ENCODE measurements around the gene STK33. TPM values are rescaled to one million over a fixed set of nuclear protein-coding genes. Genes with fewer than 3 reads are reported as not detected.

Gene STK33
- total RNA-seq, 1 experiment from 2014 or later, result 3.9 TPM

DNA sequence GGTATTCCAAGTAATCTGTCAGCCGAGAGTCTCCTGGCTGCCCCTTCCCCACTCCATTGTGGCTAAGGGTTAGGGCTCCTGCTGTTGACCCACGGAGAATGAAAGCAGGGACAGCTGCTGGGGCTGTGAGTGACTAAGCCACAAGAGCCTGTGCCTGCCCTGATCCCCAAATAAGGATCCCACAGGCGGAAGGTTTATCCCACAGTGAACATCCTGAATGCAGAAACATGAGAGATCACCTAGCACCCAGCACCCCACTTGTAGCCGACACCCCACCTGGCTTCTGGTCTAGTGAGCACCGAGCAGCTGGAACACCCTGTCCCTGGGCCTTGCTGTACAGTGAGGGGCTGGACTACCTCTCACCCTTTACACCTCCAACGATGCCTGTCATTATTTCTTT is 212.7 kb downstream of the STK33 start:
- TF ChIP-seq, protein P1, sequence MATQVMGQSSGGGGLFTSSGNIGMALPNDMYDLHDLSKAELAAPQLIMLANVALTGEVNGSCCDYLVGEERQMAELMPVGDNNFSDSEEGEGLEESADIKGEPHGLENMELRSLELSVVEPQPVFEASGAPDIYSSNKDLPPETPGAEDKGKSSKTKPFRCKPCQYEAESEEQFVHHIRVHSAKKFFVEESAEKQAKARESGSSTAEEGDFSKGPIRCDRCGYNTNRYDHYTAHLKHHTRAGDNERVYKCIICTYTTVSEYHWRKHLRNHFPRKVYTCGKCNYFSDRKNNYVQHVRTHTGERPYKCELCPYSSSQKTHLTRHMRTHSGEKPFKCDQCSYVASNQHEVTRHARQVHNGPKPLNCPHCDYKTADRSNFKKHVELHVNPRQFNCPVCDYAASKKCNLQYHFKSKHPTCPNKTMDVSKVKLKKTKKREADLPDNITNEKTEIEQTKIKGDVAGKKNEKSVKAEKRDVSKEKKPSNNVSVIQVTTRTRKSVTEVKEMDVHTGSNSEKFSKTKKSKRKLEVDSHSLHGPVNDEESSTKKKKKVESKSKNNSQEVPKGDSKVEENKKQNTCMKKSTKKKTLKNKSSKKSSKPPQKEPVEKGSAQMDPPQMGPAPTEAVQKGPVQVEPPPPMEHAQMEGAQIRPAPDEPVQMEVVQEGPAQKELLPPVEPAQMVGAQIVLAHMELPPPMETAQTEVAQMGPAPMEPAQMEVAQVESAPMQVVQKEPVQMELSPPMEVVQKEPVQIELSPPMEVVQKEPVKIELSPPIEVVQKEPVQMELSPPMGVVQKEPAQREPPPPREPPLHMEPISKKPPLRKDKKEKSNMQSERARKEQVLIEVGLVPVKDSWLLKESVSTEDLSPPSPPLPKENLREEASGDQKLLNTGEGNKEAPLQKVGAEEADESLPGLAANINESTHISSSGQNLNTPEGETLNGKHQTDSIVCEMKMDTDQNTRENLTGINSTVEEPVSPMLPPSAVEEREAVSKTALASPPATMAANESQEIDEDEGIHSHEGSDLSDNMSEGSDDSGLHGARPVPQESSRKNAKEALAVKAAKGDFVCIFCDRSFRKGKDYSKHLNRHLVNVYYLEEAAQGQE (IDR thresholded peaks at IDR 0.05; ENCODE audit: insufficient read depth in 1 of 2, low read depth in 2 of 2, low read length in 1 of 2), result no peak
- TF ChIP-seq POLR2AphosphoS5 (IDR thresholded peaks at IDR 0.05; ENCODE audit: low read depth, low read length) (no peak), SIN3A (IDR thresholded peaks at IDR 0.05; ENCODE audit: borderline replicate concordance, insufficient read depth, low read depth, low read length) (no peak)
- TF ChIP-seq, protein P2, sequence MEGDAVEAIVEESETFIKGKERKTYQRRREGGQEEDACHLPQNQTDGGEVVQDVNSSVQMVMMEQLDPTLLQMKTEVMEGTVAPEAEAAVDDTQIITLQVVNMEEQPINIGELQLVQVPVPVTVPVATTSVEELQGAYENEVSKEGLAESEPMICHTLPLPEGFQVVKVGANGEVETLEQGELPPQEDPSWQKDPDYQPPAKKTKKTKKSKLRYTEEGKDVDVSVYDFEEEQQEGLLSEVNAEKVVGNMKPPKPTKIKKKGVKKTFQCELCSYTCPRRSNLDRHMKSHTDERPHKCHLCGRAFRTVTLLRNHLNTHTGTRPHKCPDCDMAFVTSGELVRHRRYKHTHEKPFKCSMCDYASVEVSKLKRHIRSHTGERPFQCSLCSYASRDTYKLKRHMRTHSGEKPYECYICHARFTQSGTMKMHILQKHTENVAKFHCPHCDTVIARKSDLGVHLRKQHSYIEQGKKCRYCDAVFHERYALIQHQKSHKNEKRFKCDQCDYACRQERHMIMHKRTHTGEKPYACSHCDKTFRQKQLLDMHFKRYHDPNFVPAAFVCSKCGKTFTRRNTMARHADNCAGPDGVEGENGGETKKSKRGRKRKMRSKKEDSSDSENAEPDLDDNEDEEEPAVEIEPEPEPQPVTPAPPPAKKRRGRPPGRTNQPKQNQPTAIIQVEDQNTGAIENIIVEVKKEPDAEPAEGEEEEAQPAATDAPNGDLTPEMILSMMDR (IDR thresholded peaks at IDR 0.05), result no peak

DNA sequence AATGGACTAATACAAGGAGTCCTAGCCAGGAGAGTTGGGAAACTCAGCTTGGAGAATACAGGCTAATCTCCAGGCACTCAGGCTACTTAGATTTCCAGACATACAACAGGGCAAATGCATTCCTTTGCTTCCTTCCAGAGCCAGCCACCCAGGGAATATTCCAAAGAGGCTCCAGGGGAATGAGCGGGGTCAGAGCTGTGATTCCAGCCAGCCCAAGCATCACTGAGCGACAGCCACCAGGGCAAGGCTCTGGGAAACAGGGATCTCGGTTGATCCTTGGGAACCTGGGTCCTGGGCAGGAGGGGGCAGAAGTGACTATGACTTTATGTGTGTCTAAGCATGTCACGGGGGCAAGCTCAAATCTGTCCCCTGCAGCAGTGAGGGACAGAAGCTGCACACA is 218.1 kb downstream of the STK33 start:
- intact Hi-C loops (cut with micrococcal nuclease; ENCODE audit: unreplicated experiment), result no loop called here

More for the DNA sequence above, 212.7 kb downstream of the STK33 start:
- CTCF ChIA-PET, result no interaction called here
- no peak for ATAC-seq
- intact Hi-C loops (cut with micrococcal nuclease; ENCODE audit: unreplicated experiment), result no loop called here
- Histone ChIP-seq H3K4me1 (ENCODE audit: control insufficient read depth, insufficient read depth, low read length) (no peaks in the 10 kb centered on the region), H3K27me3 (ENCODE audit: control insufficient read depth, insufficient read depth, low read length) (no peaks in the 10 kb centered on the region), H3K36me3 (ENCODE audit: control insufficient read depth, insufficient read depth, low read length) (no peaks in the 10 kb centered on the region), H3K4me3 (ENCODE audit: low read depth in 2 of 2, low read length in 2 of 2) (no peak overlapping the region), H3K9me3 (ENCODE audit: control insufficient read depth, insufficient read depth, low read depth, low read length) (no peaks in the 10 kb centered on the region), H3K27ac (ENCODE audit: low read length) (no peak overlapping the region)
- BruUV-seq (replicated peaks), result no TSS peak
- in situ Hi-C loops (cut with HindIII; ENCODE audit: low pct_unique_long_range_greater_than_20kb, low sequenced_read_pairs), result no loop called here
- no peak for DNase-seq (ENCODE audit: low read depth, low spot score)
- POLR2A ChIA-PET, result no interaction called here

More for the DNA sequence above, 218.1 kb downstream of the STK33 start:
- BruUV-seq (replicated peaks), result no TSS peak
- no peaks in the 10 kb centered on the region for H3K4me1 ChIP-seq (ENCODE audit: control insufficient read depth, insufficient read depth, low read length)
- POLR2A ChIA-PET, result no interaction called here
- no peak overlapping the region for H3K4me3 ChIP-seq (ENCODE audit: low read depth in 2 of 2, low read length in 2 of 2)
- in situ Hi-C loops (cut with HindIII; ENCODE audit: low pct_unique_long_range_greater_than_20kb, low sequenced_read_pairs), result no loop called here
- DNase-seq (ENCODE audit: low read depth, low spot score), result no peak
- CTCF ChIA-PET, result no interaction called here
- H3K9me3 ChIP-seq (ENCODE audit: control insufficient read depth, insufficient read depth, low read depth, low read length), result no peaks in the 10 kb centered on the region
- no peak for TF ChIP-seq POLR2AphosphoS5 (IDR thresholded peaks at IDR 0.05; ENCODE audit: low read depth, low read length)
- TF ChIP-seq, protein P2 (IDR thresholded peaks at IDR 0.05), result no peak
- TF ChIP-seq TCF7L2 (IDR thresholded peaks at IDR 0.05; ENCODE audit: low read depth, low read length), result no peak
- no peak for TF ChIP-seq SIN3A (IDR thresholded peaks at IDR 0.05; ENCODE audit: borderline replicate concordance, insufficient read depth, low read depth, low read length)
- TF ChIP-seq, protein P1 (IDR thresholded peaks at IDR 0.05; ENCODE audit: insufficient read depth in 1 of 2, low read depth in 2 of 2, low read length in 1 of 2), result no peak
- H3K36me3 ChIP-seq (ENCODE audit: control insufficient read depth, insufficient read depth, low read length), result no peaks in the 10 kb centered on the region
- H3K27me3 ChIP-seq (ENCODE audit: control insufficient read depth, insufficient read depth, low read length), result no peaks in the 10 kb centered on the region
- no peak overlapping the region for H3K27ac ChIP-seq (ENCODE audit: low read length)
- no peak for ATAC-seq

Data from Panc1 (cell line).